Osteocyte (in vitro differentiated cells): Measurements from ENCODE around the gene FANK1. TPM values are rescaled to one million over a fixed set of nuclear protein-coding genes. Genes with fewer than 3 reads are reported as not detected.

ENCODE experiments used
- DNase-seq: peaks from one replicate; pipeline ENCODE4 v3.0.0; 2021; ENCODE audit warnings: mixed read lengths; ENCODE audit not compliant: unreplicated experiment; ENCODE audit errors: extremely low spot score
- H3K27ac Mint-ChIP-seq: one replicate; pipeline ENCODE4 v1.8.0; 2021; ENCODE audit warnings: mild to moderate bottlenecking, mixed read lengths; ENCODE audit not compliant: unreplicated experiment
- H3K27me3 Mint-ChIP-seq: one replicate; pipeline ENCODE4 v1.8.0; 2021; ENCODE audit warnings: mixed read lengths; ENCODE audit not compliant: unreplicated experiment
- H3K36me3 Mint-ChIP-seq: one replicate; pipeline ENCODE4 v1.8.0; 2021; ENCODE audit warnings: mixed read lengths; ENCODE audit not compliant: unreplicated experiment
- H3K4me1 Mint-ChIP-seq: one replicate; pipeline ENCODE4 v1.8.0; 2021; ENCODE audit warnings: mixed read lengths; ENCODE audit not compliant: unreplicated experiment
- H3K4me3 Mint-ChIP-seq: one replicate; pipeline ENCODE4 v1.8.0; 2021; ENCODE audit warnings: mild to moderate bottlenecking, moderate library complexity, mixed read lengths; ENCODE audit not compliant: unreplicated experiment
- H3K9me3 Mint-ChIP-seq: one replicate; pipeline ENCODE4 v1.8.0; 2021; ENCODE audit warnings: mixed read lengths; ENCODE audit not compliant: unreplicated experiment
- CTCF ChIP-seq: fragments of 200-600 bp; sonication (generic); IDR thresholded peaks from 2 replicates; pipeline ENCODE4 v1.5.0; 2021; ENCODE audit warnings: antibody characterized with exemption, mild to moderate bottlenecking, moderate library complexity
- total RNA-seq: library from RNA; stranded (reverse); gene quantifications from 2 replicates; pipeline ENCODE4 v1.2.1, GENCODE V29; 2021

Gene FANK1
- total RNA-seq, 1 donor from 2014 or later: 2.0 TPM

- H3K9me3 Mint-ChIP-seq: no peaks in the 10 kb centered on the region
- TF ChIP-seq CTCF: no peak
- no peak overlapping the region for H3K27ac Mint-ChIP-seq
- no peak for DNase-seq
- peaks cover 8% of the 10 kb centered on the region for H3K4me1 Mint-ChIP-seq
- H3K27me3 Mint-ChIP-seq: no peaks in the 10 kb centered on the region
- no peak overlapping the region for H3K4me3 Mint-ChIP-seq
- H3K36me3 Mint-ChIP-seq: no peaks in the 10 kb centered on the region
Measured at GRCh38 chr10:126049759-126050700, 153.7 kb downstream of the FANK1 start.

GRCh38 chr10:126052171-126052570 is 155.8 kb downstream of the FANK1 start:
- Mint-ChIP-seq H3K4me3 (no peak overlapping the region), H3K27ac (no peak overlapping the region), H3K36me3 (no peaks in the 10 kb centered on the region), H3K4me1 (peaks cover 8% of the 10 kb centered on the region), H3K9me3 (no peaks in the 10 kb centered on the region), H3K27me3 (no peaks in the 10 kb centered on the region)
- TF ChIP-seq CTCF: no peak
- DNase-seq: no peak

GRCh38 chr10:126054191-126054590 is 157.8 kb downstream of the FANK1 start:
- DNase-seq: no peak
- H3K36me3 Mint-ChIP-seq: no peaks in the 10 kb centered on the region

GRCh38 chr10:126057494-126057893 is 161.1 kb downstream of the FANK1 start:
- H3K4me1 Mint-ChIP-seq: peaks cover 38% of the 10 kb centered on the region
- H3K9me3 Mint-ChIP-seq: peaks cover 3% of the 10 kb centered on the region
- H3K27ac Mint-ChIP-seq: no peak overlapping the region
- no peaks in the 10 kb centered on the region for H3K36me3 Mint-ChIP-seq
- H3K4me3 Mint-ChIP-seq: no peak overlapping the region
- TF ChIP-seq CTCF: no peak
- no peak for DNase-seq
- H3K27me3 Mint-ChIP-seq: no peaks in the 10 kb centered on the region

More at GRCh38 chr10:126054191-126054590, 157.8 kb downstream of the FANK1 start:
- no peak overlapping the region for H3K4me3 Mint-ChIP-seq
- H3K27ac Mint-ChIP-seq: no peak overlapping the region
- TF ChIP-seq CTCF: no peak
- H3K4me1 Mint-ChIP-seq: peaks cover 18% of the 10 kb centered on the region
- H3K27me3 Mint-ChIP-seq: no peaks in the 10 kb centered on the region
- H3K9me3 Mint-ChIP-seq: no peaks in the 10 kb centered on the region

- Mint-ChIP-seq H3K4me3 (no peak overlapping the region), H3K9me3 (peaks cover 3% of the 10 kb centered on the region), H3K27me3 (no peaks in the 10 kb centered on the region), H3K36me3 (no peaks in the 10 kb centered on the region), H3K27ac (peak overlapping the region; percentile 96), H3K4me1 (peaks cover 44% of the 10 kb centered on the region)
- no peak for DNase-seq
- no peak for TF ChIP-seq CTCF
Measured at GRCh38 chr10:126058104-126058503, 161.7 kb downstream of the FANK1 start.
